HG02970 (cell line): ENCODE measurements around the gene ABCB9.
"Not testable (repeated sequence)": the region's sequence is repeated elsewhere in the genome, so short reads cannot be mapped to it uniquely, and the experiment has no call there.

ENCODE experiments used
- ATAC-seq: cut with Tn5 transposase; IDR thresholded peaks from one replicate; pipeline ENCODE4 v1.9.1; 2021; ENCODE audit warnings: mild to moderate bottlenecking, moderate library complexity, moderate number of reproducible peaks; ENCODE audit not compliant: unreplicated experiment, low FRiP score

ABCB9 gene

DNA sequence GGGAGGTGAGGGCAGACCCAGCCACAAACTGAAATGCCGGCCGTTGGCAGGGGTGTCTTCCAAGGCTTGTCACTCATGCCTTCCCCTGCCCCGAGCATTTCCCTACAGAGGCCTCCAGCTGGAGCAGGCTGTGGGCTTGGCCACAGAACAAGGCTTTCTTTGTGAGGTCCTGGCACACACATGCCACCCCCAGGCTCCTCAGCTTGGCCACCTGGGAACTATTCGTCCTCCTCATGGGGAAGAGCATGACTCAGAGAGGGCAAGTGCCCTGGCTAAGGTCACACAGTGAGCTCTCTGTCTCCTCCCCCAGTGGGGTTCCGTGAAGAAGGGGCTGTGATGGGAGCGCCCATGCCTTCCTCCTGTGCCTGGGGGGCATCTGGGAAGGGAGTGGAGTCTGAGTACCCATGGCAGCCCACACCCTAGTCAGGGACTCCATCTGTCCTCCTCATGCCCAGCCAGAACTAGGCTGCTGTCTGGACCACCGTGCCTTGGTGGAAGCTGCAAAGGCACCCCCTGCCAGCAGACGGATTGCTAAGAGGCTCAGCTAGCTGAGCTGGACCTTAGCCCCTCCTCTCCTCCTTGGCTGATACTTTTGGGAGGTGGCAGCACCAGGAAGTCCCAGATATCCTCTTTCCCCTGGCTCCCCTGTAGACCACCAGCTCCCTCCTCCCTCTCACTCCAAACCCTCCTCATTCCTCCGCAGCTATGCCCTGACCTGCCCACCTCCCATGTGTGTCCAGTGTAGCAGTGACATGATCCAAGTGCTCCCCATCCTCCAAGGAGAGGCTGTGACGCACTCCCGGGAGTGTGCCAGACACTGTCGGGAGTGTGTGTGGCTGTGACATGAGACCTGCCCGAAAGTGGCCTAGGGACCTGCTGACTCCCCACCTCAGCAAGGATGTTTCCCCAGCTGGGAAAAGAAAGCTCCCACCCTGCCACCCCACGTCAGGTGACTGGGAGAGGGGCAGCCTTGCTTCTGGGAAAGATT, 21.4 kb downstream of the ABCB9 start:
- ATAC-seq: no peak

DNA sequence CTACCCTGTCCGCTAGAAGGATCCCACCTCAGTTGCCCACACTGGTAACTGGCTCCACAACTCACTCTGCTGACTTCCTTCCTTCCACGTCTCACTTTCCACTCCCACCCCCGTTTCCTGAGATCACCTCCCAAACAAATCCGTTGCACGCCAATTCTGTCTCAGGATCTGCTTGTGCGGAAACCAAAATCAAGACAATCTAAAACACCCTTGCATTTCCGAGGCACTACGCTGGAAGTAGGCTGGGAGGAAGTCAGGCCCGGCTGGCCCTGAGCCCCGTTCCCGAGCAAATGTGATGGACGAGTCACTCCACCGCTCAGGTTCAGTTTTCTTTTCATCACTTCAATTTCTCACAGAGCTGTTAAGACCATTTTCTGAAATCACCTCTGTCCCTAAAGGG, 23.1 kb downstream of the ABCB9 start:
- no peak for ATAC-seq

- ATAC-seq: no peak
Observed at GRCh38 chr12:122942637-122943036, 23.6 kb downstream of the ABCB9 start.

DNA sequence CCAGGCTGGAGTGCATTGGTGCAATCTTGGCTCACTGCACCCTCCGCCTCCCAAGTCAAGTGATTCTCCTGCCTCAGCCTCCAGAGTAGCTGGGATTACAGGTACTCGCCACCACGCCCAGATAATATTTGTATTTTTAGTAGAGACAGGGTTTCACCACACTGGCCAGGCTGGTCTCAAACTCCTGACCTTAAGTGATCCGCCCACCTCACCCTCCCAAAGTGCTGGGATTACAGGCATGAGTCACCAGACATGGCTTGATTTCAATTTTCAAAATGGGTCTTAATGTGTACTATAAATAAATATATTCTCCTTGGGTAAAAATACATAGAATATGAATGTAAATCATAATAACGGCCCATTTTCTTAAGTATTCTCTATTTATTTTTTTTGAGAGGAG, 24.9 kb downstream of the ABCB9 start:
- not testable (repeated sequence) for ATAC-seq

DNA sequence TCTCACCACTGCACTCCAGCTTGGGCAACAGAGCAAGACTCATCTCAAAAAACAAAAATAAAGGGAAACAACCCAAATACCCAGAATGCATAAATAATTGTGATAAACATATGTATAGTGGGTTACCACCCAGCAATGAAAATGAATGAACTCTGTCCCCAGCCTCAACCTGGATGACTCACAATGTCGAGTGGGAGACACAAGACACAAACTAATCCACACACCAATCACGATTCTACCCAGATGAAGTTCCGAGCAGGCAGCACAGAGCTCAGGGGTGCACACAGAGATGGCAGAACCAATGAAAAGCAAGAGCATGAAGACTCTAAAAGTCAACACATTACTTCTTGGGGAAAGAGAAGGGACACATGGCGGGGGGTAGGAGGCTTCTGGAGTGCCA, 27.1 kb downstream of the ABCB9 start:
- no peak for ATAC-seq

GRCh38 chr12:122937622-122938091, 28.6 kb downstream of the ABCB9 start:
- ATAC-seq: no peak

GRCh38 chr12:122935318-122935717, 30.9 kb downstream of the ABCB9 start:
- ATAC-seq: no peak

GRCh38 chr12:122934722-122935121, 31.5 kb downstream of the ABCB9 start:
- ATAC-seq: no peak

GRCh38 chr12:122932207-122932606, 34.1 kb downstream of the ABCB9 start:
- ATAC-seq: no peak

GRCh38 chr12:122929812-122930211, 36.5 kb downstream of the ABCB9 start:
- ATAC-seq: no peak

DNA sequence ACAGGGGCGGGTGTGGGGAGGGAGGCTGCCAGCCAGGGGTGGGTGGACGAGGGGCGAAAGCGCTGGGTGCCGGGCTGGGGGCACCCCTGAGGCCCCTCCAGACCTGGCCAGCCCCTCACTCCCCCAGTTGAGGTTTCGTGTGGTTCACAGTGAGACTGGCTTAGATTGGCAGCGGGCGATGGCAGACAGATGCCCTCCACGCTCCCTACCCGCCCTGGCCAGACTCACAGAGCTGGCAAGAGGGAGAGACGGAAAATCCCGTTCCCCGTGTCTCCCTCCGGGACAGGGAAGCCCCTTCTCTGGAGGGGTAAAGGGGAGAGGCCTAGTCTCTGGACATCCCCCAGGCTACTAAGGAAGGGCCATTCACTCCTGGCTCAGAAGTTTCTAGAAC, 37.1 kb downstream of the ABCB9 start:
- no peak for ATAC-seq

- no peak for ATAC-seq
Observed at GRCh38 chr12:122928404-122929147, 37.7 kb downstream of the ABCB9 start.

GRCh38 chr12:122927756-122928403, 38.4 kb downstream of the ABCB9 start:
- no peak for ATAC-seq

- no peak for ATAC-seq
Observed at GRCh38 chr12:122921917-122922316, 44.3 kb downstream of the ABCB9 start.

DNA sequence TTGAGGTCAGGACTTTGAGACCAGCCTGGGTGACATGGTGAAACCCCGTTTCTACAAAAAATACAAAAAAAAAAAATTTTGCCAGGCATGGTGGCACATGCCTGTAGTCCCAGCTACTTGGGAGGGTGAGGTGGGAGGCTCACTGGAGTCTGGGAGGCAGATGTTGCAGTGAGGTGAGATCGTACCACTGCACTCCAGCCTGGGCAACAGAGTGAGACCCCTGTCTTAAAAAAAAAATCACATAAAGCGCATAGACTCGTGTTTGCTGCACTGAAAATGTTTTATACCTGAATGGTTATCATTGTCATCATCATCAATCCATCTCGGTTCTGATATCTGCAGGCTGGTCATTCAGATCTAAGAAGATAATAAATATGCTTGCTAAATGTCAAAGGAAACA, 45.6 kb downstream of the ABCB9 start:
- no peak for ATAC-seq

DNA sequence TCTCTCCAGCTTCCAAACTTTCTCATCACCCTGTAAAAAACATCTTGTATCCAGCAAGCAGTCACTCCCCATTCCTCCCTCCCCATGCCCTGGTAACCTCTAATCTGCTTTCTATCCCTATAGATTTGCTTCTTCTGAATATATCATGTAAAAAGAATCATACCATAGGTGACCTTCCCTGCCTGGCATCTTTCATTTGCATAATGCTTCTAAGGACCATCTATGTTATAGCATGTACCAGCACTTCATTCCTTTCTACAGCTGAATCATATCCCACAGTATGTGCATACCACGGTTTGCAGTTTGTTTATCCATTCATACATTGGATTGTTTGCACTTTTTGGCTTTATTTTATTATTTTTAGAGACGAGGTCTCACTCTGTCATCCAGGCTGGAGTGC, 47.4 kb downstream of the ABCB9 start:
- ATAC-seq: no peak

- ATAC-seq: no peak
Observed at GRCh38 chr12:122917507-122918121, 48.6 kb downstream of the ABCB9 start.

DNA sequence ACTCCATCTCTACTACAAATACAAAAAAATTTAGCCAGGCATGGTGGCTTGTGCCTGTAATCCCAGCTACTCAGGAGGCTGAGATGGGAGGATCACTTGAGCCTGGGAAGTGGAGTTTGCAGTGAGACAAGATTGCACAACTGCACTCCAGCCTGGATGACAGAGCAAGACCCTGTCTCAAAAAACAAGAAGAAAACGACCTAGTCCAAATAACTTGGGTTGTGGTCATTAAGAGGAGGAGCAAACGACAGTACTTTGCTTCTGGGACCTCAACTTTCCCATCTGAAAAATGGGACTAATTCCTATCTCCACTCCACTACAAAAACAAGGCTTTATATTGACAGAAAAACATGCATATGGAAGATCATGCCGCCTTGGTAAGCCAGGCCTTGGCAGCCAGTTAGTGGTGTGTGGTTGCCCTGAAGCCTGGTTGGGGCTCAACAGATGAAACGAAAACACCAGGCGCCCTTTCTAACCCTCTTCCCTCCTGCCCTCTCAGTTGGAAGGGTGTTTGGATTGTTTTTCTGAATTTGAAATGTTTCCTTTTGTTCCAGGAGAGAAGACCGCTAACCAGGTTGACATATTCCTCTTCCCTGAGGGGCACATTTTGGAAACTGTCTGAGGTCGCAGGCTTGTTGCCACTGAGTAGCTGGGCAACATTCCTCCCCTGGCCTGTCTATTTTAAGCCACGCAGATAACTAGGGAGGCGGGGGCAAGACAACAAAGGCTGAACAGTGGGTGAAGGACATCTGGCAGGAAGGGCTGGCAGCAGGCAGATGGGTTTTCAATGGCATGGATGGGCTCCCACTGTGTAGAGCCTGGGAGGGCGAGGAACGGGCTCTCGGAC, 56.6 kb downstream of the ABCB9 start:
- ATAC-seq: no peak

- ATAC-seq: no peak
Observed at GRCh38 chr12:122908915-122909314, 57.3 kb downstream of the ABCB9 start.

DNA sequence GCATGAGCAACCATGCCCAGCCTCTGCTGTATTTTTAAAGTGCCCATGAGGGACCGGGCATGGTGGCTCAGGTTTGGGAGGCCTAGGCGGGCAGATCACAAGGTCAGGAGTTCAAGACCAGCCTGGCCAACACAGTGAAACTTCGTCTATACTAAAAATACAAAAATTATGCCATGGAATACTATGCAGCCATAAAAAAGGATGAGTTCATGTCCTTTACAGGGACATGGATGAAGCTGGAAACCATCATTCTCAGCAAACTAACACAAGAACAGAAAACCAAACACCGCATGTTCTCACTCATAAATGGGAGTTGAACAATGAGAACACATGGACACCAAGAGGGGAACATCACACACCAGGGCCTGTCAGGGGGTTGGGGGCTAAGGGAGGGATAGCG, 61.0 kb downstream of the ABCB9 start:
- not testable (repeated sequence) for ATAC-seq
